Stimulated activated CD8-positive, alpha-beta memory T cell treated with anti-CD3 and anti-CD28 coated beads, Interleukin-2, amount 100 ng/mL, for 1 hour (primary cell): Measurements from ENCODE around the gene UBTD2.

Source experiments
- DNase-seq, 2 donors: peaks; one replicate each; pipeline ENCODE4 v3.0.0-alpha.2; 2020; ENCODE audit warnings: low read depth in 2 of 2

Gene UBTD2

GRCh38 chr5:172194985-172195774 lies 88.4 kb downstream of the UBTD2 start:
- no peak for DNase-seq

- no peak for DNase-seq
Measured at GRCh38 chr5:172193872-172194271, 89.7 kb downstream of the UBTD2 start, which contains the start of gene EFCAB9. Gene EFCAB9 (plus strand): TSS chr5:172194172. CDS start chr5:172194173, 1 bp downstream.

- no peak for DNase-seq
Measured at GRCh38 chr5:172189693-172190296, 93.8 kb downstream of the UBTD2 start.

GRCh38 chr5:172188893-172189692 lies 94.5 kb downstream of the UBTD2 start:
- DNase-seq, result no peak

- peak; percentile 74 to 85 for DNase-seq
Measured at GRCh38 chr5:172188033-172188892, 95.3 kb downstream of the UBTD2 start, which contains the start of gene STK10. Gene STK10 (minus strand): TSS chr5:172188224. CDS start chr5:172188042, 182 bp downstream.

GRCh38 chr5:172187118-172188032 lies 96.2 kb downstream of the UBTD2 start:
- DNase-seq, result peak; percentile 25 to 58

GRCh38 chr5:172186114-172186695 lies 97.4 kb downstream of the UBTD2 start:
- DNase-seq, result no peak

- DNase-seq, result no peak
Measured at GRCh38 chr5:172185096-172185461, 98.5 kb downstream of the UBTD2 start.

GRCh38 chr5:172183881-172184280 lies 99.7 kb downstream of the UBTD2 start:
- DNase-seq, result no peak

- no peak for DNase-seq
Measured at GRCh38 chr5:172182291-172182690, 101.3 kb downstream of the UBTD2 start.

- DNase-seq, result no peak
Measured at GRCh38 chr5:172180936-172181335, 102.6 kb downstream of the UBTD2 start.

- peak in 1 of 2 donors; percentile 23 for DNase-seq
Measured at GRCh38 chr5:172178991-172179989, 104.3 kb downstream of the UBTD2 start.

- DNase-seq, result no peak
Measured at GRCh38 chr5:172178301-172178987, 105.1 kb downstream of the UBTD2 start.

GRCh38 chr5:172177176-172177575 lies 106.4 kb downstream of the UBTD2 start:
- DNase-seq, result no peak

- peak; percentile 80 to 81 for DNase-seq
Measured at GRCh38 chr5:172175263-172175719, 108.3 kb downstream of the UBTD2 start.

GRCh38 chr5:172173564-172174153 lies 109.9 kb downstream of the UBTD2 start:
- peak; percentile 34 to 44 for DNase-seq

- DNase-seq, result no peak
Measured at GRCh38 chr5:172172912-172173563, 110.5 kb downstream of the UBTD2 start.
